Astrocyte of the cerebellum (primary cell): ENCODE data around the gene TMEM61.

Experiments
- DNase-seq: peaks from one replicate; pipeline ENCODE4 v3.0.0-alpha.2; 2011; ENCODE audit warnings: low read depth
- H3K4me3 ChIP-seq: 2 replicates; pipeline ENCODE4 v1.5.1; 2011; ENCODE audit warnings: mild to moderate bottlenecking, low read depth, low read length, moderate library complexity
- CTCF ChIP-seq: IDR thresholded peaks from 2 replicates; pipeline ENCODE4 v1.5.1; 2012; ENCODE audit warnings: low read length, low read depth, moderate library complexity, mild to moderate bottlenecking; ENCODE audit errors: missing control alignments
- in situ Hi-C: cut with HindIII; loops from 2 replicates; pipeline ENCODE4 v1.10.0; 2017; ENCODE audit warnings: low sequenced_read_pairs

The TMEM61 gene

GRCh38 chr1:54950006-54950368 is 30.4 kb upstream of the TMEM61 start:
- in situ Hi-C loops: no loop called here
- TF ChIP-seq CTCF: no peak
- DNase-seq: no peak
- no peak overlapping the region for H3K4me3 ChIP-seq

- in situ Hi-C loops: no loop called here
- no peak overlapping the region for H3K4me3 ChIP-seq
- DNase-seq: peak; percentile 80
- TF ChIP-seq CTCF: peak; percentile 74
Observed at GRCh38 chr1:54950369-54951163, 29.9 kb upstream of the TMEM61 start.

- no peak for DNase-seq
- H3K4me3 ChIP-seq: no peak overlapping the region
- no peak for TF ChIP-seq CTCF
- in situ Hi-C loops: no loop called here
Observed at GRCh38 chr1:54951810-54952226, 28.6 kb upstream of the TMEM61 start.

- no peak overlapping the region for H3K4me3 ChIP-seq
- in situ Hi-C loops: no loop called here
- TF ChIP-seq CTCF: no peak
- no peak for DNase-seq
Observed at GRCh38 chr1:54952950-54953718, 27.3 kb upstream of the TMEM61 start.

- DNase-seq: no peak
- no peak for TF ChIP-seq CTCF
- in situ Hi-C loops: no loop called here
- no peak overlapping the region for H3K4me3 ChIP-seq
Observed at GRCh38 chr1:54953846-54954245, 26.6 kb upstream of the TMEM61 start.

- TF ChIP-seq CTCF: no peak
- DNase-seq: no peak
- in situ Hi-C loops: no loop called here
- H3K4me3 ChIP-seq: no peak overlapping the region
Observed at GRCh38 chr1:54955359-54955758, 25.1 kb upstream of the TMEM61 start.
